Measurements from ENCODE around the gene XIAP.

The XIAP gene

GRCh38 chrX:123851079-123851478, 8.8 kb upstream of the XIAP start:
- TF ChIP-seq CTCF (IDR thresholded peaks at IDR 0.05; ENCODE audit: borderline replicate concordance, insufficient read depth, low read depth, low read length): no peak

GRCh38 chrX:123854329-123854728, 5.5 kb upstream of the XIAP start:
- TF ChIP-seq CTCF (IDR thresholded peaks at IDR 0.05; ENCODE audit: borderline replicate concordance, insufficient read depth, low read depth, low read length): no peak
- H3K4me3 ChIP-seq (ENCODE audit: low read depth, low read length): no peak overlapping the region

More at GRCh38 chrX:123851079-123851478, 8.8 kb upstream of the XIAP start:
- no peak overlapping the region for H3K4me3 ChIP-seq (ENCODE audit: low read depth, low read length)

GRCh38 chrX:123859409-123859845, 426 bp upstream of the XIAP start:
- H3K4me3 ChIP-seq (ENCODE audit: low read depth, low read length): peak overlapping the region; percentile 72

GRCh38 chrX:123860983-123861382, 1.1 kb downstream of the XIAP start:
- no peak for TF ChIP-seq CTCF (IDR thresholded peaks at IDR 0.05; ENCODE audit: borderline replicate concordance, insufficient read depth, low read depth, low read length)
- H3K4me3 ChIP-seq (ENCODE audit: low read depth, low read length): peak overlapping the region; percentile 72

More at GRCh38 chrX:123859409-123859845, 426 bp upstream of the XIAP start:
- no peak for TF ChIP-seq CTCF (IDR thresholded peaks at IDR 0.05; ENCODE audit: borderline replicate concordance, insufficient read depth, low read depth, low read length)

GRCh38 chrX:123869488-123869887, 9.6 kb downstream of the XIAP start:
- TF ChIP-seq CTCF (IDR thresholded peaks at IDR 0.05; ENCODE audit: borderline replicate concordance, insufficient read depth, low read depth, low read length): no peak
- no peak overlapping the region for H3K4me3 ChIP-seq (ENCODE audit: low read depth, low read length)

GRCh38 chrX:123871309-123871708, 11.5 kb downstream of the XIAP start:
- TF ChIP-seq CTCF (IDR thresholded peaks at IDR 0.05; ENCODE audit: borderline replicate concordance, insufficient read depth, low read depth, low read length): no peak
- no peak overlapping the region for H3K4me3 ChIP-seq (ENCODE audit: low read depth, low read length)

GRCh38 chrX:123873956-123874355, 14.1 kb downstream of the XIAP start:
- H3K4me3 ChIP-seq (ENCODE audit: low read depth, low read length): no peak overlapping the region
- TF ChIP-seq CTCF (IDR thresholded peaks at IDR 0.05; ENCODE audit: borderline replicate concordance, insufficient read depth, low read depth, low read length): no peak
